ENCODE results near the gene MACROD1. TPM values are rescaled to one million over a fixed set of nuclear protein-coding genes. Genes with fewer than 3 reads are reported as not detected.

The MACROD1 gene
- total and polyA plus RNA-seq, 8 donors, result 13.5 to 25.1 (median 20.3) TPM

- ATAC-seq, result no peak
- intact Hi-C loops (cut with DNase I), result no loop called here
- no peak for TF ChIP-seq CTCF (IDR thresholded peaks at IDR 0.05)
Observed at GRCh38 chr11:64063777-64064176, 102.1 kb downstream of the MACROD1 start.

GRCh38 chr11:64062185-64063039, 103.5 kb downstream of the MACROD1 start:
- H3K36me3 ChIP-seq, result no peaks in the 10 kb centered on the region
- H3K9me3 ChIP-seq, result no peaks in the 10 kb centered on the region
- TF ChIP-seq CTCF (IDR thresholded peaks at IDR 0.05), result no peak
- H3K27ac ChIP-seq, result no peak overlapping the region
- no peak for ATAC-seq
- intact Hi-C loops (cut with DNase I), result no loop called here
- no peak overlapping the region for H3K4me3 ChIP-seq
- no peak for DNase-seq
- H3K27me3 ChIP-seq, result peaks cover 0 to 46% of the 10 kb centered on the region in 2 donors
- peaks cover 0 to 12% of the 10 kb centered on the region in 2 donors for H3K4me1 ChIP-seq

More at GRCh38 chr11:64063777-64064176, 102.1 kb downstream of the MACROD1 start:
- H3K27me3 ChIP-seq, result peaks cover 0 to 46% of the 10 kb centered on the region in 2 donors
- H3K27ac ChIP-seq, result no peak overlapping the region
- H3K9me3 ChIP-seq, result no peaks in the 10 kb centered on the region
- no peaks in the 10 kb centered on the region for H3K36me3 ChIP-seq
- no peak overlapping the region for H3K4me3 ChIP-seq
- no peak for DNase-seq
- H3K4me1 ChIP-seq, result peaks cover 0 to 12% of the 10 kb centered on the region in 2 donors

- Histone ChIP-seq H3K9me3 (no peaks in the 10 kb centered on the region), H3K4me1 (peaks cover 0 to 12% of the 10 kb centered on the region in 2 donors), H3K27ac (no peak overlapping the region), H3K4me3 (peak overlapping the region; percentile 10 to 35), H3K27me3 (peaks cover 0 to 46% of the 10 kb centered on the region in 2 donors), H3K36me3 (no peaks in the 10 kb centered on the region)
- intact Hi-C loops (cut with DNase I), result no loop called here
- TF ChIP-seq CTCF (IDR thresholded peaks at IDR 0.05), result no peak
- DNase-seq (peak in 3 of 4 donors; percentile 39 to 87 (median 45)), ATAC-seq (peak; percentile 81)
Observed at GRCh38 chr11:64060861-64061444, 105.0 kb downstream of the MACROD1 start.

- Histone ChIP-seq H3K27me3 (peaks cover 0 to 46% of the 10 kb centered on the region in 2 donors), H3K27ac (no peak overlapping the region), H3K9me3 (no peaks in the 10 kb centered on the region), H3K4me3 (peak overlapping the region; percentile 10 to 35), H3K4me1 (peaks cover 0 to 12% of the 10 kb centered on the region in 2 donors), H3K36me3 (no peaks in the 10 kb centered on the region)
- ATAC-seq, result no peak
- intact Hi-C loops (cut with DNase I), result no loop called here
- DNase-seq, result no peak
- TF ChIP-seq CTCF (IDR thresholded peaks at IDR 0.05), result no peak
Observed at GRCh38 chr11:64060263-64060860, 105.6 kb downstream of the MACROD1 start.
